NCI-H226 (cell line): Measurements from ENCODE around the gene OGG1.
A peak's percentile ranks its signal among the peaks of the same experiment; 100 is the strongest.
"Not testable (repeated sequence)": the region's sequence is repeated elsewhere in the genome, so short reads cannot be mapped to it uniquely, and the experiment has no call there.

ENCODE experiments used
- DNase-seq: peaks from one replicate; pipeline ENCODE4 v3.0.0-alpha.2; 2015

OGG1 gene

GRCh38 chr3:9768141-9768775 is 18.5 kb downstream of the OGG1 start:
- no peak for DNase-seq

DNA sequence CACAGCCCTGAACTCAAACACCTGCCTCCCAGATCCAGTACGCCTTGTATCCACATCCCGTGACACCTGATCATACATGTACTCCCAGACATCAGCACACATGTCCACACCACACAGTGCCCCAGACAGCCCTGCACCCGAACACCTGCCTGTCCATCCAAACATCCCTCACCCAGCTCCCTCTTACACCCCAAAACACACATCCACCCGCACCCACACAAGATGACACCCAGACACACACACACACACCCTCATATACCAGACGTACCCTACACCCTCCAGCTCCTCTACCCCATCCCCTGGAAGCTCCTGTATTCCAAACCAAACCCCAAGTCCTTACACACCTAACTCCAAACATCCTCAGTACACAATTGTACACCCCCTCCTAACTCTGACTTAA is 19.3 kb downstream of the OGG1 start:
- no peak for DNase-seq

DNA sequence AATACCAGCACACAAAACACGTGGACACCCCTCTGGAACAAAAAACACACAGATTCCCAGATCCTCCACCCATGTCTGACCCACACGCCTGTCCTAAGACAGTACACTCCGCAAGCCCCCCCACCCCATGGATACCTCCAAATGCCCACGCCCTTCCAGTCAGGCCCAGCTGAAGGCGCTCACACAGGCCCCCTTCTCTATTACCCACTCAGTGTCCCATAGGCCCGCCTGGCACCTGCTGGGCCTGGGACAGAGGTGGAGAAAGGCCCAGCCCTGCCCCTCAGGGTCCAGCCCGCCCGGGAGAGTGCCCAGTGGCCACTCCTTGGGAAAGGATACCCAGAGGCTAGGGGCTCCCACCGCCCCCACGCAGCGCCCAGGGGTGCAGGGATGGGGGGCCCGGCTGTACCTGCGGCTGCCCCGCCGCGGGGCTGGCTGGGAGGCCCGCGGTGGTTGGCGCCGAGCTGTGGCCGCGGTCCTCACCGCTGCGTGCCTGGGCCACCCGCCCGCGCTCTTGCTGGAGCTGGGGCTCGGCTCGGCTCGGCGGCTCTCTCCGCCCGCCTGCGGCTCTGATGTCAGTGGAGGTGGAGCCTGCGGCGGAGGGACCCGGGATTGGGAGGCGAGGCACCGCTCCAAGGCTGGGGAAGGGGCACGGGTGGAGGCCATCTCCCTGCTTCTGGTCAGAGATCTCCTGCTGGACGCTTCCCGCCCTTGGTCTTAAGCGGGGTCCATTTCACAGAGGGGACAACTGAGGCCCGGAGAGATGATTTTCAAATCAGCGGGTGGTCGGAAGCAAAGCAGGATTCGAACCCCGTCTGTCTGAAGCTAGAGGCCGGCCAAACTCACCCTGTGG is 19.9 kb downstream of the OGG1 start, which contains the start of gene CAMK1:
CAMK1 (minus strand) TSS at position 522 of the 850 bp plus-strand sequence. CDS start 2,198 bp downstream, outside the sequence.
- DNase-seq = peak; percentile 63

- DNase-seq = no peak
Measured at GRCh38 chr3:9770276-9770812, 20.6 kb downstream of the OGG1 start.

DNA sequence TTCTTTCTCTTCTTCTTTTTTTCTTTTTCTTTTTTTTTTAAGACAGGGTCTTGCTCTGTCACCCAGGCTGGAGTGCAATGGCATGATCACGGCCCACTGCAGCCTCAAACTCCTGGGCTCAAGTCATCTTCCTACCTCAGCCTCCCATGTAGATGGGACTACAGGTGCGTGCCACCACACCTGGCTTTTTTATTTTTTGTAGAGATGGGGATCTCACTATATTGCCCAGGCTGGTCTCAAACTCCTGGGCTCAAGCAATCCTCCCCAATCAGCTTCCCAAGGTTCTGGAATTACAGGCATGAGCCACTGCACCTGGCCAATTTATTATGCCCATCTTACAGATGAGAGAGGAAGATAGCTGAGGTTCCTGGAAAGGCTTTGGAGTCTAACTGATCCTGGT is 21.3 kb downstream of the OGG1 start:
- not testable (repeated sequence) for DNase-seq

- DNase-seq = no peak
Measured at GRCh38 chr3:9776896-9777693, 27.3 kb downstream of the OGG1 start.

DNA sequence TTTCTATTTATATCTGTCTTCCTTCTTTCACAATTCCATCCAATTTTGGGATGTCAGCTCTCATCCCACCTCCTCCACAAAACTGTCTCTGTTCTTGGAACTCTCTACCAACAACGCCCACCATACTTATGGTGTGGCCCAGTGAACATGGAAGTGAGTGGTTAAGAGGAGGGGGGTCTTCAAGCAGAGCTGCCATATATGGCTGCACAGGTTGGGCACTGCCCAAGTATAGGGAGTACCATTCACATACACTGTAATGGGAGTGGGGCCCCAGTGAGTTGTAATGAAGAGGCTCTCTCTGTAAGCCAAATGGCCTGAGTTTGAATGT is 27.9 kb downstream of the OGG1 start:
- no peak for DNase-seq

GRCh38 chr3:9778143-9779074 is 28.7 kb downstream of the OGG1 start:
- no peak for DNase-seq

- no peak for DNase-seq
Measured at GRCh38 chr3:9779075-9779593, 29.4 kb downstream of the OGG1 start.

- no peak for DNase-seq
Measured at GRCh38 chr3:9779721-9780457, 30.1 kb downstream of the OGG1 start.

- DNase-seq = no peak
Measured at GRCh38 chr3:9780458-9780812, 30.7 kb downstream of the OGG1 start.

GRCh38 chr3:9780910-9781309 is 31.2 kb downstream of the OGG1 start:
- DNase-seq = no peak

DNA sequence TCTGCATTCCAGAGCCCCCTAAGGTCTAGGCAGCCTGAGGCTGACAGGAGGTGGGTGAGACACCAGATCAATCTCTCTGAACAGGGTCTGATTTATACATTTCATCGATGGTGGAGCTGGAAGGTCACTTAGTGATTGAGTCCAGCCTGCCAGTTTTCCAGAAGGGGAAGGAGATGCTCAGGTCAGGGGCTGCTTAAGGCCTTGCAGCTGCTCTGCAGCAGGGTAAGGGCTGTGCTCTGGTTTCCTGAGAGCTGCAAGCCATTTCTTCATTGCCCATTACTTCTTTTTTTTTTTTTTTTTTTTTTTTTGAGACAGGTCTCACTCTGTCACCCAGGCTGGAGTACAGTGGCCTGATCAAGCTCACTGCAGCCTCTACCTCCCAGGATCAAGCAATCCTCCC is 31.8 kb downstream of the OGG1 start:
- no peak for DNase-seq

- DNase-seq = no peak
Measured at GRCh38 chr3:9781978-9782603, 32.3 kb downstream of the OGG1 start.

DNA sequence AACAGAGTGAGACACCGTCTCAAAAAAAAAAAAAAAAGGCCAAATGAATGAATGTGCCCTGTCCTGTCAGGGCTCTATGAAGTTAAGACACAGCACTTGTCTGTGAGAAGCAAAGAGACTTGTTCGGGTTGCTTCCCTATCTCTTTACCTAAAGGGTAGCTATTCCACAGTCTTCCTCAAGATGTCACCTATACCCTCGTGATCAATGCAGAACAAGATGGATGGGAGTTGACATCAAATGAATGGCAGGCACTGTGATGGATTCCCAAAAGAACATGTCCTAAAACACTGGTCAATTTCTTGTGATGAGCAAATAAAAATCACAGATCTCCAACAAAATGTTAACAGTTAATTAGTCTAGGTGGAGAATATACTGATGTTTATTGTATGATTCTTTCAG is 33.0 kb downstream of the OGG1 start:
- no peak for DNase-seq

GRCh38 chr3:9783954-9784353 is 34.2 kb downstream of the OGG1 start:
- no peak for DNase-seq

- no peak for DNase-seq
Measured at GRCh38 chr3:9784965-9785364, 35.2 kb downstream of the OGG1 start.

GRCh38 chr3:9785602-9786001 is 35.9 kb downstream of the OGG1 start:
- DNase-seq = no peak

DNA sequence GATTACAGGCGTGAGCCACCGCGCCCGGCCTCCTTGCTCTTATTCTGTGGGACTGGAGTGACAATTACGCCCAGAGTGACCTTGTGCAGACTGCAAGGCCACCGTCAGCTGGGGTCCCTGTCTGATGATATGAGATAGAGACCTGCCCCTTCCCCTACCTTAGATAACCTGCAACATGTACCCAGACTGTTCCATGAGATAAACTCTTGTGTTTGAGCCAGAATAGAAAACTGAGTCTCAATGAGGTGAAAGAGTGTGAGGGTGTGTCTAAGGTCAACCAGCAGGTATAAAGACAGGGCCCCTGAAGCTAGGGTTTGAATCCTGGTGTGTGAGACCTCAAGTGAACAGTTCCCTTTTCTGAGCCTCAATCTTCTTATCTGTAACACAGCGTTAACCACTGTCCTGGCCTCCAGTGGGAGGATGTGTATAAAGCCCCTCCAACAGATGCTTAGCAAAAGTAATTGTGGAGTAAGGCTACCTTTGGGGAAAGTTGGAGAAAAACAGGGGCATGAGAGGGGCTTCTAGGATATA is 36.5 kb downstream of the OGG1 start:
- no peak for DNase-seq

DNA sequence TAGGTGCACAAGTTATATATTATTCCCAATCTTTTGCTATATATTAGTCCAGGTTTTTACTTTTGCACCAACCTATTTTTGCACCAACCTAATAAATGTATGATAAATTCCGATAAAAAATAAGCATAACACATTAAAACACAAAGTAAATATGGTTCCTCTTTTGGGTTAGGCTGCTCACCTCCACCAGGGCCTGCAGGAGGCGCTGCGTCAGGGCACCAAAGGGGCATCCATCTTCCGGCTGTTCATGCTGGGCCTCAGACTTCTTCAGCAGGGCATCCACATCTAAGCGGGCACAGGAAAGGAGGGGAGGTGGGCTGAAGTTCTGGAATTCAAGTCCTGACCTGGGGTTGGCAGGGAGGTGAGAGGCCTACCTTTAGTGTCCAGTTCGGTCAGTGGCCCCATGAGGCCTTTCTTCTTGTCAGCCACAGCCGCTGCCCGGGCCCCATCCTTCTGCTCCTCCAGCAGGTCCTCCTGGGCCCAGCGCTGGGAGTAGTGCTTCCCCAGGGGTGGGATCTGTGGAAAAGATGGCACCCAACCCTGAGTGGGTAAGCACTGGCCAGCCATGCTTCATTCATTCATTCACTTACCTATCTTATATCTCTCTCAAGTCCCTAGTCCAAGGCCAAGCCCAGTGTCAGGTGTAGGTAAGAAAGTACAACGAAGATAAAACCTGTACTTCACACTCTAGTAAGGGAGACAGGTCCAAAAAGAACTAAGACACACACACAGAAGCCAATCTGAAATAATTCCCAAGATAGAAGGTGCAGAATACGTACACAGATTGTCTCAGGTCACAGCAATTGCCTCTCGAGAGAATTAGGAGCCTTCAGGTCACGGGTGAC is 37.3 kb downstream of the OGG1 start:
- DNase-seq = no peak
